HG02763 (cell line): ENCODE results near the gene PCNX2.
A peak's percentile ranks its signal among the peaks of the same experiment; 100 is the strongest.
"Not testable (repeated sequence)": the region's sequence is repeated elsewhere in the genome, so short reads cannot be mapped to it uniquely, and the experiment has no call there.

ENCODE experiments used
- ATAC-seq: cut with Tn5 transposase; IDR thresholded peaks from one replicate; pipeline ENCODE4 v1.9.1; 2021; ENCODE audit warnings: mild to moderate bottlenecking, moderate library complexity; ENCODE audit not compliant: unreplicated experiment

PCNX2 gene

GRCh38 chr1:233019778-233020325 lies 275.7 kb downstream of the PCNX2 start:
- ATAC-seq: no peak

- no peak for ATAC-seq
Measured at GRCh38 chr1:233019083-233019482, 276.4 kb downstream of the PCNX2 start.

GRCh38 chr1:233016798-233017197 lies 278.7 kb downstream of the PCNX2 start:
- no peak for ATAC-seq

- peak; percentile 77 for ATAC-seq
Measured at GRCh38 chr1:233015965-233016364, 279.6 kb downstream of the PCNX2 start.

GRCh38 chr1:233012021-233012420 lies 283.5 kb downstream of the PCNX2 start:
- no peak for ATAC-seq

GRCh38 chr1:233010146-233010545 lies 285.4 kb downstream of the PCNX2 start:
- ATAC-seq: no peak

GRCh38 chr1:233006541-233006973 lies 289.0 kb downstream of the PCNX2 start:
- ATAC-seq: no peak

GRCh38 chr1:233006108-233006507 lies 289.4 kb downstream of the PCNX2 start:
- ATAC-seq: no peak

- ATAC-seq: no peak
Measured at GRCh38 chr1:233005703-233006102, 289.8 kb downstream of the PCNX2 start.

GRCh38 chr1:233005156-233005555 lies 290.4 kb downstream of the PCNX2 start:
- ATAC-seq: no peak

GRCh38 chr1:233004451-233004850 lies 291.1 kb downstream of the PCNX2 start:
- ATAC-seq: no peak

- ATAC-seq: not testable (repeated sequence)
Measured at GRCh38 chr1:233003638-233004037, 291.9 kb downstream of the PCNX2 start.

GRCh38 chr1:232999956-233000625 lies 295.4 kb downstream of the PCNX2 start:
- no peak for ATAC-seq

GRCh38 chr1:232998646-232999045 lies 296.9 kb downstream of the PCNX2 start:
- ATAC-seq: no peak

GRCh38 chr1:232998138-232998537 lies 297.4 kb downstream of the PCNX2 start:
- ATAC-seq: no peak

GRCh38 chr1:232996143-232996542 lies 299.4 kb downstream of the PCNX2 start:
- no peak for ATAC-seq

- no peak for ATAC-seq
Measured at GRCh38 chr1:232995189-232995588, 300.3 kb downstream of the PCNX2 start.

- ATAC-seq: no peak
Measured at GRCh38 chr1:232993555-232993954, 302.0 kb downstream of the PCNX2 start.

GRCh38 chr1:232992227-232992626 lies 303.3 kb downstream of the PCNX2 start:
- no peak for ATAC-seq

GRCh38 chr1:232991238-232991637 lies 304.3 kb downstream of the PCNX2 start:
- no peak for ATAC-seq

- ATAC-seq: no peak
Measured at GRCh38 chr1:232990176-232991128, 305.1 kb downstream of the PCNX2 start.

GRCh38 chr1:232988572-232989040 lies 306.9 kb downstream of the PCNX2 start:
- no peak for ATAC-seq
